OCI-LY3 (cell line): ENCODE results near the gene MISP.

Source experiments
- H2AFZ ChIP-seq: fragments of 200-600, 300-600 bp; shearing (Covaris generic); 2 replicates; pipeline ENCODE4 v1.6.0; 2014; ENCODE audit warnings: antibody characterized with exemption, low read depth, low read length
- H3K27ac ChIP-seq: fragments of 200-600, 300-600 bp; sonication (generic); 2 replicates; pipeline ENCODE4 v1.5.1; 2014; ENCODE audit warnings: mild to moderate bottlenecking, low read length, moderate library complexity, mixed read lengths
- H3K27me3 ChIP-seq: fragments of 200-600, 300-600 bp; sonication (generic); 2 replicates; pipeline ENCODE4 v1.6.1; 2014; ENCODE audit warnings: low read depth, low read length, mixed read lengths
- H3K36me3 ChIP-seq: fragments of 200-600, 300-600 bp; sonication (generic); replicated peaks from 2 replicates; pipeline ENCODE3; 2014; ENCODE audit warnings: low read depth, low read length, mixed read lengths
- H3K4me1 ChIP-seq: fragments of 300-600, 200-600 bp; sonication (generic); 2 replicates; pipeline ENCODE4 v1.6.1; 2014; ENCODE audit warnings: low read length, mixed read lengths
- H3K4me2 ChIP-seq: fragments of 200-600, 300-600 bp; sonication (generic); 2 replicates; pipeline ENCODE4 v1.6.1; 2014; ENCODE audit warnings: low read length, mixed read lengths
- H3K4me3 ChIP-seq: fragments of 300-600, 200-600 bp; sonication (generic); 2 replicates; pipeline ENCODE4 v1.5.1; 2014; ENCODE audit warnings: antibody characterized with exemption, mild to moderate bottlenecking, low read length, moderate library complexity
- H3K79me2 ChIP-seq: fragments of 300-600, 200-600 bp; shearing (Covaris generic); 2 replicates; pipeline ENCODE4 v1.6.1; 2014; ENCODE audit warnings: mild to moderate bottlenecking, low read length, mixed read lengths
- H3K9ac ChIP-seq: fragments of 300-600, 200-600 bp; shearing (Covaris generic); 2 replicates; pipeline ENCODE4 v1.6.0; 2014; ENCODE audit warnings: mild to moderate bottlenecking, low read length, moderate library complexity
- H3K9me3 ChIP-seq: fragments of 200-600, 300-600 bp; shearing (Covaris generic); 2 replicates; pipeline ENCODE4 v1.6.1; 2014; ENCODE audit warnings: low read length, mixed read lengths; ENCODE audit not compliant: insufficient read depth
- H4K20me1 ChIP-seq: fragments of 200-600, 300-600 bp; sonication (generic); 2 replicates; pipeline ENCODE4 v1.6.1; 2016; ENCODE audit warnings: low read length, mixed read lengths; ENCODE audit not compliant: insufficient read depth
- CTCF ChIP-seq: fragments of 200-600, 300-600 bp; sonication (generic); IDR thresholded peaks from 2 replicates; pipeline ENCODE4 v1.5.1; 2014; ENCODE audit warnings: antibody characterized with exemption, low read length, low read depth
- EZH2phosphoT487 ChIP-seq: fragments of 200-600 bp; shearing (Covaris generic); IDR thresholded peaks from 2 replicates; pipeline ENCODE4 v1.6.1; 2018; ENCODE audit warnings: antibody characterized with exemption, mixed run types, low read depth

Gene MISP

DNA sequence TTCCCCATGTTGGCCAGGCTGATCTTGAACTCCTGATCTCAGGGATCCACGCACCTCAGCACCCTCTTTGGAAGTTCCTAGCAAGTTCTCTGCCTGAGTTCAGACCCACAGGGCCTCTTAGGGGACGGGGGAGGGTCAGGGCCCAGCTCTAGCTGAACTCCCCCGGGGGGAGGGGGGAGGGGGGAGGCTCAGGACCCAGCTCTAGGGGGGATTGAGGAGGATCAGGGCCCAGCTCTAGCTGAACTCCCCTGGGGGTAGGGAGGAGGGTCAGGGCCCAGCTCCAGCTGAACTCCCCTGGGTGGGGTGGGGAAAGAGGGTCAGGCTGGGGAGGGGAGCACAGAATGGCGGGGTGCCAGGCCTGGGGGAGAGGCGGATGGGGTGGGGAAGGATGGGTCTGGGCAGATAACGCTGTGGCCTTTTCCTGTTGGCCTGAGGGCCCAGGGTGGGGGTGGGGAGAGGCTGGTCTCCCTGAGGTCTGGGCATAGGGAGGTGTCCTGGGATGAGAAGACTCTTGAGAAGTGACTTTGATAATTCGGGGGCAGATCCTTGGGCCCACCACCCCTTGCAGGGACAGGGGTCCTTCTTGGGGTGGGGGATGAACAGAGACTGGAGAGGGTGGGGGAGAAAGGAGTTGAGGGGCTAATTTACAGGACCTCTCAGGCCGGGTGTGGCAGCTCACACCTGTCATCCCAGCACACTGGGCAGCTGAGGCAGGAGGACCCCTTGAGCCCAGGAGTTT is 40.8 kb downstream of the MISP start:
- H3K4me2 ChIP-seq = no peak overlapping the region

DNA sequence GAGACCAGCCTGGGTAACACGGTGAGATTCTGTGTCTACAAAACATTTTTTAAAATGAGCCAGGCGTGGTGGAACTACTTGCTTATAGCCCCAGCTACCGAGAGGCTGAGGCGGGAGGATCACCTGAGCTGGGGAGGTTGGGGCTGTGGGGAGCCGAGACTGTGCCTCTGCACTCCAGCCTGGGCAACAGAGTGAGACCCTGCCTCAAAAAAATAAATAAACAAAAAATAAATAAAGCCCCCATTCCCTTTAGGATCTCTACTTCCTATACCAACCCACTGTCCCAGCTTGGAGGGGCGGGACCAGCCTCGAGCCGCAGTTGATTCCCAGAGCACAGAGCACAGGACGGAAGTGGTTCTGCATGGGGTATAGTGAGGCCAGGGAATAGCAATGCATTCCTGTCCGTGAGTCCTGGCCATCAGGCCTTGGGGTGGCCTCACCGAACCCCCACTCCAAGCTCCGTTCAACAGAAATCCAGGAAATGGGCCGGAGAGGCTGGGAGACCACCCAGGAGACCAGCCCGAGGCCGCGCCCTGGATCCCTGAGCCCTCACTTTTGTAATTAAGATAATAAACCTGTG is 41.5 kb downstream of the MISP start:
- Histone ChIP-seq H3K4me1 (no peaks in the 10 kb centered on the region; the same call in 1 of the 2 replicates), H4K20me1 (no peaks in the 10 kb centered on the region), H3K9ac (no peak overlapping the region), H3K4me2 (no peak overlapping the region), H2AFZ (no peak overlapping the region), H3K27me3 (no peaks in the 10 kb centered on the region), H3K4me3 (no peak overlapping the region), H3K27ac (no peak overlapping the region), H3K79me2 (peaks cover 2% of the 10 kb centered on the region; the same call in 1 of the 2 replicates), H3K9me3 (no peaks in the 10 kb centered on the region), H3K36me3 (no peaks in the 10 kb centered on the region)
- TF ChIP-seq CTCF = no peak
- TF ChIP-seq EZH2phosphoT487 = no peak

More for the DNA sequence above, 40.8 kb downstream of the MISP start:
- Histone ChIP-seq H3K27ac (no peak overlapping the region), H4K20me1 (no peaks in the 10 kb centered on the region), H3K27me3 (no peaks in the 10 kb centered on the region), H3K4me1 (no peaks in the 10 kb centered on the region; the same call in 1 of the 2 replicates), H3K36me3 (no peaks in the 10 kb centered on the region), H3K9ac (no peak overlapping the region), H3K9me3 (no peaks in the 10 kb centered on the region), H3K79me2 (no peaks in the 10 kb centered on the region), H3K4me3 (no peak overlapping the region), H2AFZ (no peak overlapping the region)
- no peak for TF ChIP-seq CTCF
- no peak for TF ChIP-seq EZH2phosphoT487

- Histone ChIP-seq H3K79me2 (peaks cover 16% of the 10 kb centered on the region), H3K27me3 (no peaks in the 10 kb centered on the region), H3K9me3 (no peaks in the 10 kb centered on the region), H3K4me2 (no peak overlapping the region), H3K36me3 (peaks cover 9% of the 10 kb centered on the region), H2AFZ (no peak overlapping the region), H3K4me3 (no peak overlapping the region), H3K4me1 (no peaks in the 10 kb centered on the region; the same call in 1 of the 2 replicates), H3K9ac (no peak overlapping the region), H4K20me1 (peaks cover 9% of the 10 kb centered on the region), H3K27ac (no peak overlapping the region)
- TF ChIP-seq CTCF = no peak
- no peak for TF ChIP-seq EZH2phosphoT487
These were observed 42.9 kb downstream of the MISP start for GRCh38 chr19:793806-794205.

DNA sequence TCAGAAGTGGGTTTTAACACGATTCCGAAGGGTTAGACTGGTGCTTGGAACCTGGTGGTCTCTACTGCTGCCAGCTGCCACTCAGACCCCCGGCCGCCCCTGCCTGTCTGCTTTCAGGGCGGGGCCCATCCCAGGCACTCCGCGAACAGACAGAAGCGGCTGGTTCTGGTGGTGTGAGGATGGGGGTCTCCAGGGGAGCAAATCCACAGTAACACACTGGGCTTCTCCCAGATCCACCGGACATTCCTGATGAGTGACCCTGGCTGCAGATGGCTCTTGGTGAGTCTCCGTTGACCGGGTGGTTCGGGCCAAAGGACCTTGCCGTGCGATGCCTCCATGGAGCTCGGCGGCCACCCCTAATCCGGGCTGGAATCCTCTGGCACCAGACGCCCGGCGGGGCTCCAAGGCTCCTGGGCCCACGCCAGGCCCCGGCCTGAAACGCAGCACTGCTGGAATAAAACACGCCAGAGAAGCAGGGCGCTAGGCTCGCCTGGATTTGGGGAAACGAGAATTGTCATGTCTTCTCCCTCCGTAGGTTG is 44.2 kb downstream of the MISP start:
- Histone ChIP-seq H3K9me3 (no peaks in the 10 kb centered on the region), H3K9ac (no peak overlapping the region), H3K4me3 (no peak overlapping the region), H3K79me2 (peaks cover 29% of the 10 kb centered on the region), H2AFZ (no peak overlapping the region), H3K4me2 (no peak overlapping the region), H3K27ac (no peak overlapping the region), H4K20me1 (peaks cover 23% of the 10 kb centered on the region), H3K4me1 (peaks cover 10% of the 10 kb centered on the region), H3K27me3 (no peaks in the 10 kb centered on the region), H3K36me3 (peaks cover 19% of the 10 kb centered on the region)
- TF ChIP-seq CTCF = no peak
- no peak for TF ChIP-seq EZH2phosphoT487
